T-helper 17 cell (primary cell): ENCODE results near the gene ATP5PO. TPM values are rescaled to one million over a fixed set of nuclear protein-coding genes. Genes with fewer than 3 reads are reported as not detected.
A peak's percentile ranks its signal among the peaks of the same experiment; 100 is the strongest.

ENCODE experiments used
- ATAC-seq: fragments of 150-1000 bp; cut with Tn5 transposase; 2 replicates; pipeline ENCODE4 v1.10.0; 2021; ENCODE audit warnings: mild to moderate bottlenecking, moderate library complexity
- DNase-seq, 3 donors: peaks; one replicate each; pipeline versions ENCODE4 v3.0.0 to v3.0.0-alpha.2; 2020 to 2021
- H3K9me3 ChIP-seq: one replicate; pipeline ENCODE4 v1.7.0; 2013; ENCODE audit warnings: low read length, mild to moderate bottlenecking; ENCODE audit not compliant: control insufficient read depth, poor library complexity, severe bottlenecking
- H3K27ac Mint-ChIP-seq: one replicate; pipeline ENCODE4 v1.8.0; 2022; ENCODE audit warnings: mild to moderate bottlenecking, moderate library complexity, mixed read lengths
- H3K27me3 Mint-ChIP-seq: one replicate; pipeline ENCODE4 v1.8.0; 2022; ENCODE audit warnings: mixed read lengths
- H3K36me3 Mint-ChIP-seq: one replicate; pipeline ENCODE4 v1.8.0; 2022; ENCODE audit warnings: low read depth, mixed read lengths
- H3K4me1 Mint-ChIP-seq: one replicate; pipeline ENCODE4 v1.8.0; 2022; ENCODE audit warnings: mild to moderate bottlenecking, mixed read lengths
- H3K4me3 Mint-ChIP-seq: one replicate; pipeline ENCODE4 v1.8.0; 2022; ENCODE audit warnings: mild to moderate bottlenecking, moderate library complexity, mixed read lengths
- total RNA-seq, 4 donors: library from RNA in 2 of 4; stranded (reverse) in 2 of 4; gene quantifications; one replicate each; pipeline ENCODE4 v1.2.3 and lab custom pipeline; 2022 to 2026

Gene ATP5PO
- total RNA-seq, 2 donors from 2014 or later = 113 to 116 TPM

GRCh38 chr21:33948096-33948950, 32.7 kb upstream of the ATP5PO start:
- Mint-ChIP-seq H3K4me1 (peaks cover 61% of the 10 kb centered on the region), H3K4me3 (peak overlapping the region; percentile 88), H3K36me3 (no peaks in the 10 kb centered on the region), H3K27ac (peak overlapping the region; percentile 98), H3K27me3 (no peaks in the 10 kb centered on the region)
- DNase-seq (peak; percentile 50 to 73 (median 71)), ATAC-seq (peak; percentile 69)
- no peaks in the 10 kb centered on the region for H3K9me3 ChIP-seq

- no peaks in the 10 kb centered on the region for H3K9me3 ChIP-seq
- DNase-seq (peak; percentile 61 to 85 (median 67)), ATAC-seq (peak; percentile 75)
- Mint-ChIP-seq H3K4me3 (peak overlapping the region; percentile 88), H3K36me3 (no peaks in the 10 kb centered on the region), H3K4me1 (peaks cover 62% of the 10 kb centered on the region), H3K27me3 (no peaks in the 10 kb centered on the region), H3K27ac (peak overlapping the region; percentile 98)
Observed at GRCh38 chr21:33947451-33948095, 32.0 kb upstream of the ATP5PO start.

DNA sequence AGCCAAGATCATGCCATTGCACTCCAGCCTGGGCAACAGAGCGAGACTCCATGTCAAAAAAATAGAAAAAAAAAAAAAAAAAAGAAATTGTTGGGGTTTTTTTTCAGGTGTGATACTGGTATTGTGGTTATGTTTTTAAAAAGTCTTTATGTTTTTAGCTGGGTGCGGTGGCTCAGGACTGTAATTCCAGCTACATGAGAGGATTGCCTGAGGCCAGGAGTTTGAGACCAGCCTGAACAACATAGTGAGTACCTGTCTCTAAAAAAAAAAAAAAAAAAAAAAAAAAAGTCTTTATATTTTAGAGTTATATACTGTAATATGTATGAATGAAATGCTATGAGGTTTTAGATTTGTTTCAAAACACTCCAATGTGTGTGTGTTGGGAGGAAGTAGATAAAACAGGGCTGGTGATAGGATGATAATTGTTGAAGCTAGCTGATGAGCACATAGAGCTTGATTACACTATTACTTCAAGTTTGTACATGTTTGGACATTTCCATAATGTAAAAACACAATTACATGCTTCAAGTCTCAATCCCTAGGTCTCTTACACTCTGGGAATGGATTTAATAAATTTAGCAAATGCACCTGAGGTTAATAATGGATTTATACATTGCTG, 30.2 kb upstream of the ATP5PO start:
- Mint-ChIP-seq H3K27me3 (no peaks in the 10 kb centered on the region), H3K27ac (peak overlapping the region; percentile 98), H3K4me3 (peak overlapping the region; percentile 88), H3K36me3 (peaks cover 2% of the 10 kb centered on the region), H3K4me1 (peaks cover 57% of the 10 kb centered on the region)
- no peak for DNase-seq
- no peaks in the 10 kb centered on the region for H3K9me3 ChIP-seq
- ATAC-seq = no peak

DNA sequence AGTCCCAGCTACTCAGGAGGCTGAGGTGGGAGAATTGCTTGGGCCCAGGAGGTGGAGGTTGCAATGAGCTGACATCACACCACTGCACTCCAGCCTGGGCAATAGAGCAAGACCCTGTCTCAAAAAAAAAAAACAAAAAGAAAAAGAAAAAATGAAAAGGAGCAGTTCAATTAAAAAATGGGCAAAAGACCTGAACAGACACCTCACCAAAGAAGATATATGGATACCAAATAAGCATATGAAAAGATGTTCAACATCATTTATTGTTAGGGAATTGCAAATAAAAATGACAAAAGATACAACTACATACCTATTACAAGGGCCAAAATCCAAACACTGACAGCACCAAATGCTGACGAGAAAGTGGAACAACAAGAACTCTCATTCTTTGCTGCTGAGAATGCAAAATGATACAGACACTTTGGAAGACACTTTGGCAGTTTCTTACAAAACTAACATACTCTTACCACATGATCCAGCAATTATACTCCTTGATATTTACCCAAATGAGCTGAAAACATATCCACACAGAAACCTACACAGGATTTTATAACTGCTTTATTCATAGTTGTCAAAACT, 28.7 kb upstream of the ATP5PO start:
- peaks cover 49% of the 10 kb centered on the region for H3K4me1 Mint-ChIP-seq
- H3K27me3 Mint-ChIP-seq = no peaks in the 10 kb centered on the region
- peaks cover 5% of the 10 kb centered on the region for H3K36me3 Mint-ChIP-seq
- no peak overlapping the region for H3K4me3 Mint-ChIP-seq
- peak overlapping the region; percentile 98 for H3K27ac Mint-ChIP-seq
- H3K9me3 ChIP-seq = no peaks in the 10 kb centered on the region
- DNase-seq (no peak), ATAC-seq (no peak)

GRCh38 chr21:33943293-33943692, 27.7 kb upstream of the ATP5PO start:
- peaks cover 5% of the 10 kb centered on the region for H3K36me3 Mint-ChIP-seq
- no peak for DNase-seq
- no peak overlapping the region for H3K4me3 Mint-ChIP-seq
- peaks cover 44% of the 10 kb centered on the region for H3K4me1 Mint-ChIP-seq
- H3K27me3 Mint-ChIP-seq = no peaks in the 10 kb centered on the region
- ATAC-seq = no peak
- no peaks in the 10 kb centered on the region for H3K9me3 ChIP-seq
- H3K27ac Mint-ChIP-seq = no peak overlapping the region

- Mint-ChIP-seq H3K4me1 (peaks cover 37% of the 10 kb centered on the region), H3K27ac (no peak overlapping the region), H3K27me3 (no peaks in the 10 kb centered on the region), H3K4me3 (peak overlapping the region; percentile 15), H3K36me3 (peaks cover 5% of the 10 kb centered on the region)
- ATAC-seq (no peak), DNase-seq (no peak)
- H3K9me3 ChIP-seq = no peaks in the 10 kb centered on the region
Observed at GRCh38 chr21:33942426-33942825, 26.8 kb upstream of the ATP5PO start.

DNA sequence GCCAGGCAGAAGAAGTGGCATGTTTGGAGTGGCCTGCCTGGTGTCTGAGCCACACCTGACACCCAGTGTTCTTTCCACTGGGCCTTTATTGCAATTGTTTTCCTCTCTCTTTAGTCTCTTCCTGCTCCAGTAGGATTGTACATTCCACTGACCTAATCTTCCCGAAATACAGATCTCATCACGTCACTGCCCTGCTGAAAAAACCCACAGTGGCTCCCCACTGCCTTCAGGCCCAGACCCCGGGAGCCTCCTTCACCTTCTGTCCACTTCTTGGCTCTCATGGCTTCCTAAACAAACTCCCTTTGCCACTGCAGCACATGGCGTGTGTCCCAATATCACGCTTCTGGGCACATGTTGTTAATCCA, 25.3 kb upstream of the ATP5PO start:
- Mint-ChIP-seq H3K27me3 (no peaks in the 10 kb centered on the region), H3K4me3 (peak overlapping the region; percentile 56), H3K36me3 (peaks cover 5% of the 10 kb centered on the region), H3K4me1 (peaks cover 31% of the 10 kb centered on the region), H3K27ac (peak overlapping the region; percentile 100)
- no peaks in the 10 kb centered on the region for H3K9me3 ChIP-seq
- ATAC-seq = no peak
- DNase-seq = no peak

- ATAC-seq (no peak), DNase-seq (no peak)
- Mint-ChIP-seq H3K36me3 (peaks cover 5% of the 10 kb centered on the region), H3K4me3 (no peak overlapping the region), H3K27me3 (no peaks in the 10 kb centered on the region), H3K27ac (peak overlapping the region; percentile 100), H3K4me1 (peaks cover 31% of the 10 kb centered on the region)
- H3K9me3 ChIP-seq = no peaks in the 10 kb centered on the region
Observed at GRCh38 chr21:33940164-33940880, 24.7 kb upstream of the ATP5PO start.

- H3K9me3 ChIP-seq = no peaks in the 10 kb centered on the region
- peak overlapping the region; percentile 100 for H3K27ac Mint-ChIP-seq
- no peak for ATAC-seq
- H3K4me3 Mint-ChIP-seq = peak overlapping the region; percentile 10
- peaks cover 5% of the 10 kb centered on the region for H3K36me3 Mint-ChIP-seq
- H3K27me3 Mint-ChIP-seq = no peaks in the 10 kb centered on the region
- peaks cover 32% of the 10 kb centered on the region for H3K4me1 Mint-ChIP-seq
- DNase-seq = no peak
Observed at GRCh38 chr21:33939226-33939625, 23.6 kb upstream of the ATP5PO start.

GRCh38 chr21:33938381-33938780, 22.8 kb upstream of the ATP5PO start:
- H3K27ac Mint-ChIP-seq = peak overlapping the region; percentile 100
- peak overlapping the region; percentile 49 for H3K4me3 Mint-ChIP-seq
- no peak for ATAC-seq
- no peaks in the 10 kb centered on the region for H3K9me3 ChIP-seq
- H3K4me1 Mint-ChIP-seq = peaks cover 32% of the 10 kb centered on the region
- no peaks in the 10 kb centered on the region for H3K27me3 Mint-ChIP-seq
- peaks cover 5% of the 10 kb centered on the region for H3K36me3 Mint-ChIP-seq
- DNase-seq = no peak

GRCh38 chr21:33937931-33938339, 22.3 kb upstream of the ATP5PO start:
- Mint-ChIP-seq H3K27ac (peak overlapping the region; percentile 100), H3K36me3 (peaks cover 5% of the 10 kb centered on the region), H3K4me3 (peak overlapping the region; percentile 56), H3K4me1 (peaks cover 30% of the 10 kb centered on the region), H3K27me3 (no peaks in the 10 kb centered on the region)
- ATAC-seq (peak; percentile 50), DNase-seq (peak in 1 of 3 donors; percentile 27)
- no peaks in the 10 kb centered on the region for H3K9me3 ChIP-seq

GRCh38 chr21:33937146-33937545, 21.5 kb upstream of the ATP5PO start:
- Mint-ChIP-seq H3K4me1 (peaks cover 37% of the 10 kb centered on the region), H3K36me3 (peaks cover 5% of the 10 kb centered on the region), H3K27me3 (no peaks in the 10 kb centered on the region), H3K27ac (peak overlapping the region; percentile 100), H3K4me3 (peak overlapping the region; percentile 82)
- DNase-seq (no peak), ATAC-seq (no peak)
- H3K9me3 ChIP-seq = no peaks in the 10 kb centered on the region
